ENCODE results near the gene PTGR3.
"Not testable (repeated sequence)": the region's sequence is repeated elsewhere in the genome, so short reads cannot be mapped to it uniquely, and the experiment has no call there.

Gene PTGR3

GRCh38 chr18:75198036-75198435, 10.9 kb downstream of the PTGR3 start:
- Histone ChIP-seq H3K4me3 (no peak overlapping the region), H3K27ac (no peak overlapping the region)
- no peak for TF ChIP-seq CTCF (IDR thresholded peaks at IDR 0.05)
- DNase-seq (ENCODE audit: low spot score) = no peak

- no peak for TF ChIP-seq CTCF (IDR thresholded peaks at IDR 0.05)
- no peak for DNase-seq (ENCODE audit: low spot score)
- H3K4me3 ChIP-seq = no peak overlapping the region
- no peak overlapping the region for H3K27ac ChIP-seq
These were observed 16.0 kb downstream of the PTGR3 start for GRCh38 chr18:75192899-75193298.

- no peak for TF ChIP-seq CTCF (IDR thresholded peaks at IDR 0.05)
- H3K27ac ChIP-seq = no peak overlapping the region
- no peak overlapping the region for H3K4me3 ChIP-seq
- DNase-seq (ENCODE audit: low spot score) = no peak
These were observed 19.2 kb downstream of the PTGR3 start for GRCh38 chr18:75189696-75190095.

- not testable (repeated sequence) for DNase-seq (ENCODE audit: low spot score); H3K4me3 ChIP-seq; H3K27ac ChIP-seq
These were observed 21.2 kb downstream of the PTGR3 start for GRCh38 chr18:75187702-75188101.

GRCh38 chr18:75185460-75185859, 23.5 kb downstream of the PTGR3 start:
- H3K27ac ChIP-seq = no peak overlapping the region
- no peak for DNase-seq (ENCODE audit: low spot score)
- no peak overlapping the region for H3K4me3 ChIP-seq
- no peak for TF ChIP-seq CTCF (IDR thresholded peaks at IDR 0.05)

- Histone ChIP-seq H3K27ac (no peak overlapping the region), H3K4me3 (no peak overlapping the region)
- TF ChIP-seq CTCF (IDR thresholded peaks at IDR 0.05) = no peak
- DNase-seq (ENCODE audit: low spot score) = no peak
These were observed 24.9 kb downstream of the PTGR3 start for GRCh38 chr18:75183973-75184493.

GRCh38 chr18:75183524-75183923, 25.4 kb downstream of the PTGR3 start:
- TF ChIP-seq CTCF (IDR thresholded peaks at IDR 0.05) = no peak
- no peak for DNase-seq (ENCODE audit: low spot score)
- Histone ChIP-seq H3K27ac (no peak overlapping the region), H3K4me3 (no peak overlapping the region)
